ENCODE data around the gene SPTBN2.

DNA sequence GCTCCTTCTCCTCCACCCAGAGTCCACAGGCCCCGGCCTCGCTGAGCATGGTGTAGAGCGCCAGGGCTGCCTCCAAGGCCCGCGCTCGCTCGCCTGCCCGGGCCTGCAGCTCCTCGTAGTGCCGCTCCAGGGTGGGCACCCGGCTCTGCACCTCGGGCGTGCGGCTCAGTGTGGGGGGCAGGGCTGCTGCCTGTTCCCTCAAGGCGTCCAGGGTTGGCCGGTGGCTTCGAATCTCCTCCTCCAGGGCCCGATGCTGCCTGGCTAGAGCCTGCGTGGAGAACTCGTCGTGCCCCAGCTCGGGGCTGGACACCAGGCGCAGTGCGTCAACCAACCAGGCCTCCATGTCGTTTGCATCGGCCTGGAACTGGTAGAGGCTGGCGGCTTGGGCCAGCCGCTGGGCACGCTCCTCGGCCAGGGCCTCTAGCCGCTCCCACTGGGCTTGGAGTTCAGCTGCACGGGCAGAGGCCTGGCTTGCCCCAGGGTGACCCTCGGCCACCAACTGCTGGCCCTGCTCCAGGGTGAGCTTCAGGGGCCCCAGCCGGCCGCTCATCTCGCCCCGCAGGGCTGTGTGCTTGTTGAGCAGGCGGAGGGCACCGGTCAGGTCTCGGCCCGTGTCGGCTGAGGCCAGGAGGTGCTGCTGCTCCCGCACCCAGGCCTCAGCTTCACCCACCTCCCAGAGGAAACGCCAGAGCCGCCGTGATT, 24.2 kb downstream of the SPTBN2 start:
- no peak for TF ChIP-seq CTCF (IDR thresholded peaks at IDR 0.05)
- no peak for TF ChIP-seq POLR2A (IDR thresholded peaks at IDR 0.05)

All from uterus (tissue), 2 donors.